ENCODE results near the gene UBAP1. TPM values are rescaled to one million over a fixed set of nuclear protein-coding genes. Genes with fewer than 3 reads are reported as not detected.

UBAP1 gene
- total and polyA plus RNA-seq, 9 of the 15 experiments (the other 6 are each of a cell fraction or from before 2014, with no cell fraction given) = 1.3 to 33.4 (median 16.5) TPM

DNA sequence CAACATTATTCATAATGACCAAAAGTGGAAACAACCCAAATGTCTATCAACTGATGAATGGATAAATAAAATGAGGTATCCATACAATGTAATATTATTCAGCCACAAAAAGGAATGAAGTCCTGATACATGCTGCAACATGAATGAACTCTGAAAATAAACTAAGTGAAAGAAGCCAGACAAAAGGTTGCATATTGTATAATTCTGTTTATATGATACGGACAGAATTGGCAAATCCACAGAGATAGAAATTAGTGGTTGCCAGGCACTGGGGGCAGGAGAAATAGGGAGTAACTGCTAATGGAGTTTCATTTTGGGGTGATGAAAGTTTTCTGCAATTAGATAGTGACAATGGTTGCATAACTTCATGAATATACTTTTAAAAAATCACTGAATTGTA, 103.3 kb downstream of the UBAP1 start (continued):
- TF ChIP-seq, protein P1, sequence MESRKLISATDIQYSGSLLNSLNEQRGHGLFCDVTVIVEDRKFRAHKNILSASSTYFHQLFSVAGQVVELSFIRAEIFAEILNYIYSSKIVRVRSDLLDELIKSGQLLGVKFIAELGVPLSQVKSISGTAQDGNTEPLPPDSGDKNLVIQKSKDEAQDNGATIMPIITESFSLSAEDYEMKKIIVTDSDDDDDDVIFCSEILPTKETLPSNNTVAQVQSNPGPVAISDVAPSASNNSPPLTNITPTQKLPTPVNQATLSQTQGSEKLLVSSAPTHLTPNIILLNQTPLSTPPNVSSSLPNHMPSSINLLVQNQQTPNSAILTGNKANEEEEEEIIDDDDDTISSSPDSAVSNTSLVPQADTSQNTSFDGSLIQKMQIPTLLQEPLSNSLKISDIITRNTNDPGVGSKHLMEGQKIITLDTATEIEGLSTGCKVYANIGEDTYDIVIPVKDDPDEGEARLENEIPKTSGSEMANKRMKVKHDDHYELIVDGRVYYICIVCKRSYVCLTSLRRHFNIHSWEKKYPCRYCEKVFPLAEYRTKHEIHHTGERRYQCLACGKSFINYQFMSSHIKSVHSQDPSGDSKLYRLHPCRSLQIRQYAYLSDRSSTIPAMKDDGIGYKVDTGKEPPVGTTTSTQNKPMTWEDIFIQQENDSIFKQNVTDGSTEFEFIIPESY (CRISPR knock-in tag; IDR thresholded peaks at IDR 0.05) = no peak
- TF ChIP-seq E2F4 (CRISPR knock-in tag; IDR thresholded peaks at IDR 0.05; ENCODE audit: low read depth) (no peak), GABPB1 (CRISPR knock-in tag; IDR thresholded peaks at IDR 0.05) (no peak), ZNF79 (CRISPR knock-in tag; IDR thresholded peaks at IDR 0.05; ENCODE audit: low read depth) (no peak), THRB (CRISPR knock-in tag; conservative IDR thresholded peaks at IDR 0.05) (no peak), CBX8 (IDR thresholded peaks at IDR 0.05; ENCODE audit: borderline replicate concordance, extremely low read depth, low read depth, low read length, poor library complexity, severe bottlenecking) (no peak), ZNF717 (CRISPR knock-in tag; IDR thresholded peaks at IDR 0.05) (no peak), KLF1 (tag; IDR thresholded peaks at IDR 0.05) (no peak), MTA3 (IDR thresholded peaks at IDR 0.05; ENCODE audit: borderline replicate concordance) (no peak), ZKSCAN1 (IDR thresholded peaks at IDR 0.05; ENCODE audit: low read depth, low read length) (no peak), NFATC3 (IDR thresholded peaks at IDR 0.05) (no peak)
